NCI-H526 (cell line): ENCODE measurements around the gene RPS6KA5.
"Not testable (repeated sequence)": the region's sequence is repeated elsewhere in the genome, so short reads cannot be mapped to it uniquely, and the experiment has no call there.

Source experiments
- DNase-seq, 2 experiments: peaks; one replicate each; lab custom pipeline; 2025; lab: John Stamatoyannopoulos, UW

RPS6KA5 gene

GRCh38 chr14:90874599-90874998, 185.8 kb downstream of the RPS6KA5 start:
- no peak for DNase-seq

GRCh38 chr14:90871605-90872233, 188.7 kb downstream of the RPS6KA5 start:
- no peak for DNase-seq

- DNase-seq, result no peak
These were observed 189.4 kb downstream of the RPS6KA5 start for GRCh38 chr14:90870950-90871604.

- no peak for DNase-seq
These were observed 192.9 kb downstream of the RPS6KA5 start for GRCh38 chr14:90867501-90867900.

- no peak for DNase-seq
These were observed 193.6 kb downstream of the RPS6KA5 start for GRCh38 chr14:90866833-90867232.

GRCh38 chr14:90864741-90865140, 195.7 kb downstream of the RPS6KA5 start:
- no peak for DNase-seq

DNA sequence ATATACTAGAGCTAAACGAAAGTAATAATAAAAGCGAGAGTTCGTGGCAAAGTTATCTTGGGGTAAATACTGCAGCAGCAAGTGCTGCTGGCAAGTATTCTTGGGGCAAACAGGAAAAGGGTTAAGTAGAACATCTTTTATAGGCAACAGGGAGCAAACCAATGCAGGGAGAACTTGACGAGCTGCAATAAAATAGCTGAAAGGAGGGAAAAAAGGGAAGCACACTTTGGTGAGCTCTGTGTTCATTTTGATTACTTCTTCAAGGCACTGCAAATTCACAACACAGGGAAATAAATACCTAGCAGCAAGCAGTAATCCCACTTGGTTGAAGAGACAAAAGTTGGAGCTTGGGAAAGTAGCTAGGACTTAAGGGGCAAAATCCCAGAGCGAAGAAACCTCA, 201.9 kb downstream of the RPS6KA5 start:
- no peak for DNase-seq

- DNase-seq, result no peak
These were observed 202.6 kb downstream of the RPS6KA5 start for GRCh38 chr14:90857866-90858265.

DNA sequence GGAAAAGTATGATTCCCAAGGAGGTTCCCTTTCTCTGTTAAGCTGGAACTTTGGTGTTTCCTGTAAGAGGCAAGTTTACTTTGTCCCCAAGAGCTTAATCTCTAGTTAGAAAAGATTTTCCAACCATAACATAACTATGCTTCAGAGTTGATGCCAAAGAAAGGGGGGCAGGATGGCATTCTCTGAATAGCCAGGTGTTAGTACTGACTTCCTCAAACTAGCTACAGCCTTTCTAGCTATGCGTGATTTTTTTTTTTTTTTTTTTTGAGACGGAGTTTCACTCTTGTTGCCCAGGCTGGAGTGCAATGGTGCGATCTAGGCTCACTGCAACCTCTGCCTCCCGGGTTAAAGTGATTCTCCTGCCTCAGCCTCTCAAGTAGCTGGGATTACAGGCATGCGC, 204.3 kb downstream of the RPS6KA5 start:
- not testable (repeated sequence) for DNase-seq

- no peak for DNase-seq
These were observed 207.3 kb downstream of the RPS6KA5 start for GRCh38 chr14:90853116-90853515.

DNA sequence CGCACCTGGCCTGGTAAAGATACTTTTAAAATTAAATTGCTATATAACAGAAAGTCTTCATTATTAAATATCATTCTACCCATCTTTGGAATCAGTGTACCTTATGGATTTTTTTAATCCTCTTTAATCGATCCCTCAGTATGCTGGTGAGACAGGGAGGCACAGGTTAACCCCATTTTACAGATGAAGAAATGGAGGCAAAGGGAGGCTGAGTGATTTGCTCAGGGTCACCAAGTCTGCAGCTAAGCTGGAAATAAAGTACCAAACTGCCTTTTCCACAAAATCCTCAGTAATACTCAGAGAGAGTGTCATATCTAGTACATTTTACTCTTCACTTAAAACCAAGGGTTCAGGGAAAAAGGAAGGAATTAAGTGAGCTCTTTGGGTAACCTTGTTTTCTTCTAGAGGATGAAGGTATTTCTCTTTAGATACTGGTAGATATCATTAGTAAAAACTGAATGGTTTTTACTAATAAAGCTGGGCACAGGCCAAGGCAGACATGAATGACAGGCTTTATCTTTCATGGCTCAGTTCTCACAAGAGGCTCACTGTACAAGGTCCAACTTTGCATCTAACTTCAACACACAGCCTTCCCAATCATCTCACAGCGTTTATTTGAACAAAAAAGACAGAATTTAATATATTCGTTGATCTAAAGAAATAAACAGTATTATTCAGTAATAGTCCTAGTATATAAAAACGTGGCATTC, 209.0 kb downstream of the RPS6KA5 start:
- DNase-seq, result no peak

DNA sequence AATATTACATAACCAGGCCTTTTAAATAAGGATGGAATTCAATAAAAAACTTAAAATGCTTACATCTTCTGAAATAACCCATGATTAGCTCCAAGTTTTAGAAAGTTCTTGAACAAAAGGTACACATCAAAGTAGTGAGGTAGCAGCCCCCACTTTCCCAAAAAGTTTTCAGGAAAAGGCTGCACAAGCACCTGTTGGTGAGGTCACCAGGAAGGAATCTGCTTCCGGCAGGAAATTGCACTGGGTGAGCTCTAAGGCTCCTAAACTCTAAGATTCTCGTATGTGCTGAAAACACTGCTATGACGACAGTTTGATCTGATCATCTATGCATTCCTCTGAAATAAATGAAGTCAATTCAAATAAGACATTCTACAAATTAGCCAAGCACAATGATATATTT, 210.0 kb downstream of the RPS6KA5 start:
- no peak for DNase-seq

DNA sequence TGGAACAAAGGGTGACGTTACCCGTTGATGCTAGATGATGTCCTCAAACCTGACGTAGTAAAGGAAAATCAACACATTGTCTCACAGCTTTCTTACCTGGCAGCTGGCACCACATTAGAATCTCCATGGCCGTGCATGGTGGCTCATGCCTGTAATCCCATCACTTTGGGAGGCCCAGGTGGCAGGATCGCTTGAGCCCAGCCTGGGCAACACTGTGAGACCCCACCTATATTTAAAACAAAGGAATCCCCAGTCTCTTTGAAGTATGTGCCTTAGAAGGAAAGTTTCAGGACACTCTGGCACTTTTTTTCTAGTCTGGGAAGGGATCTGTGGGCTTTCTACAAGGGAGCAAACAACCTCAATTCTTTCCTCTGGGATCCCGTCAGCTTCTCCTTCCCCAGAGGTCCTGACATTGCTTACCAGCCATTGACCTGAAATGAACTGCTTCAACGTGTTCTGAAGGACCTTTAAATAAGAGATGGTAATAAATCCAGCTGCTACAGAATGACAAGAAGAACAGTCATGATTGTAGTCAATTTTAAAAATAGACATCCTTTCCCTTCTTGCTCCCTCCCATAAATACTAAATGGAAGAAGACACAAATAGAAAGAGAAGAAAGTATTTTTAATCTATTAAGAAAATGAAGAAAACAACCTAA, 210.5 kb downstream of the RPS6KA5 start:
- no peak for DNase-seq

DNA sequence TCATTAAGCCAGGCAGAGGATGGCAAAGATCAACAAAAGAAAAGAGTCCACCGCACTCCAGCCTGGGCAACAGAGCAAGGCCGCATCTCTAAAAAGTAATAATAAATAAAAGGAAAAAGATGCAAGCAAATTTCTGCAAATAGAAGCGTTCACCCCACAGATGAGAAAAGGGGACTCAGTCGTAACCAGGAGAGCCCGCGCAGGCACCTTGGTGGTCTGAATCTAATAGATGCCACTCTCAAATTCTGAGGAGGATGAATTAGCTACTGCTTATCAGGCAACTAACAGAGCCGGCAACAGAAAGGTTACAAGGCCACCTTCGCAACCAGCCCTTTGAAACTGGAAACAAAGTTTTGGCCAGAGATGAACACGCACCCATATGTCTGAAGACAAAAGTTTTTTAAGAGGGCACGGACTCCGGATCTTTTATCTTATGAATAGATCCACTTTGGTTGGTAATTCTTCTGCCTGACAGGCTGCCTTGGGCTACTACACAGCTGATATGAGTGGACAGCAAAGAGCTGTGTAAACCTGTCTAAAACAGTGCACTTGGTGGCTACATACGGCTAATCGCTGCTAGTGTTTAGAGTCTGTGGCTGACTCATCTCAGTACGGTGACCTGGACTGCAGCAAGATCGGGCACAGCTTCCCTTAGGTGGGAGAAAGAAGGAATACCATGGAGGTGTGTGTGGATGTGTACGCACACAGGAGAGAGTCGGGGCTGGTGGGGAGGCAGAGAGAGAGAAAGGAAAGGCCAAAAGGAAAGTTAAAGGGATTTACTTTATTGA, 211.3 kb downstream of the RPS6KA5 start:
- no peak for DNase-seq

GRCh38 chr14:90846511-90846910, 213.9 kb downstream of the RPS6KA5 start:
- DNase-seq, result no peak

- DNase-seq, result no peak
These were observed 216.1 kb downstream of the RPS6KA5 start for GRCh38 chr14:90844321-90844720.

GRCh38 chr14:90842726-90843125, 217.7 kb downstream of the RPS6KA5 start:
- DNase-seq, result no peak

DNA sequence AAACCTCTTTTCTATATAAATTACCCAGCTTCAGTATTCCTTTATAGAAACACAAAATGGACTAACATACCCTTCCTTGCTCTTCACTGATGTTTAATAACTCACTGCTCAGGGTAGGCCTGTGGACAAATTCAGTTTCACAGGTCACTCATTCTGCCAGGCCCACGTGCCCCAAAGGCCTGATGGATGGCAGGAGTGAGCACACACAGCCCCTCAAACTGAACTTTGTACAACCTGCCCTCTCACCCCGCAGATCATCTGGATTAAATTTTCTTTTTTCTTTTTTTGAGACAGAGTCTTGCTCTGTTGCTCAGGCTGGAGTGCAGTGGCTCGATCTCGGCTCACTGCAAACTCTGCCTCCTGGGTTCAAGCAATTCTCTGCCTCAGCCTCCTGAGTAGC, 219.8 kb downstream of the RPS6KA5 start:
- DNase-seq, result not testable (repeated sequence)

- DNase-seq, result no peak
These were observed 220.6 kb downstream of the RPS6KA5 start for GRCh38 chr14:90839889-90840266.

DNA sequence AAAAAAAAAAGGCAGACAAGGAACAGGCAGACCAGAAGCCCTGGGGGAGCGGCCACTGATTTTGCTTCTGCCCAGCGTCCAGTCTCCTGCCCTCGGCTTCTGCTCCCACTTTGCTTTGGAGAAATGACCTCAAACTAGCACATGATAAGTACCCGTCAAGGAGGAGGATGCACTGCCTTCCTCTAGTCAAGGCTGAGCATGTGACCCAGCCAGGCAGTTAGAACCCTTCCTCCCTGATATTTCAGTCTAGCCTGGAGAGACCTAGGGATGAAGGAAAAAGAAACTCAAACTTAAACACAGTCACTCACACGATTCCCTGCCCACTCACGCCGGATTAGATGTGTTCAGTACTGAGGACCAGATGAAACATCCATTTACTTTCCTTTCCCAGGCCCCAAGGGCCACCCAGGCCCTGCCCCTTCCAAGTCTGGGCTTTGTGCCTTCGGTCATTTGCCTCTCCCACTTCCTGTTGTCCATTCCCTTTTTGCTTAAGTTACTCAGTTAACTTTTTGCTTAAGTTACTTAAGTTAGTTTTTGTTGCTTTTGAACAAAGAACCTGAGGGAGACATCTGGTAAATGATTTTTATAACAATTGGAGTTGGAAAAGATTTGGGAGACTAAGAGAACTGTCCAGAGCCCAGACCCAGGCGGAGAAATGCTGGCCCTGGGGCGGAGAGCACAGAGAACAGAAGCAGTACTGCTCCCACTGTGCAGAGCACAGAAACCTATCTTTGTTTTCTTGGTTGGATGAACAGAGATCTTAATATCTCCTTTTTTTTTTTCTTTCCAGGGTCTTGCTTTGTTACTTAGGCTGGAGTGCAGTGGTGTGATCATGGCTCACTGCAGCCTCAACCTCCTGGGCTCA, 221.2 kb downstream of the RPS6KA5 start:
- no peak for DNase-seq

- not testable (repeated sequence) for DNase-seq
These were observed 221.9 kb downstream of the RPS6KA5 start for GRCh38 chr14:90838531-90838930.
